ENCODE data around the gene SMIM43. TPM values are rescaled to one million over a fixed set of nuclear protein-coding genes. Genes with fewer than 3 reads are reported as not detected.

SMIM43 gene
- total and polyA plus RNA-seq, 2 of the 8 experiments (the other 6 are each of a cell fraction or from before 2014, with no cell fraction given), result 0.50 to 0.94 TPM

- no peak for TF ChIP-seq JUN (IDR thresholded peaks at IDR 0.05; ENCODE audit: low read depth, low read length)
- no peak for TF ChIP-seq ATF3 (IDR thresholded peaks at IDR 0.05; ENCODE audit: insufficient read depth, low read depth, low read length)
- no peak for TF ChIP-seq CTBP2 (IDR thresholded peaks at IDR 0.05; ENCODE audit: borderline replicate concordance, insufficient read depth, insufficient read length, low read length)
- TF ChIP-seq CHD1 (IDR thresholded peaks at IDR 0.05; ENCODE audit: low read depth, low read length), result no peak
- no peak for TF ChIP-seq SIRT6 (IDR thresholded peaks at IDR 0.05; ENCODE audit: low read length)
- TF ChIP-seq POU5F1 (IDR thresholded peaks at IDR 0.05; ENCODE audit: low read depth, low read length), result no peak
- no peak for TF ChIP-seq GABPA (IDR thresholded peaks at IDR 0.05; ENCODE audit: borderline replicate concordance, insufficient read depth, low read length)
- TF ChIP-seq CEBPB (IDR thresholded peaks at IDR 0.05; ENCODE audit: low read depth, low read length), result no peak
- no peak for TF ChIP-seq ATF2 (IDR thresholded peaks at IDR 0.05; ENCODE audit: low read length)
- no peak for TF ChIP-seq TEAD4 (IDR thresholded peaks at IDR 0.05; ENCODE audit: low read depth, low read length)
- no peak for TF ChIP-seq JUND (IDR thresholded peaks at IDR 0.05; ENCODE audit: low read length)
- no peak for TF ChIP-seq CBX8 (IDR thresholded peaks at IDR 0.05; ENCODE audit: borderline replicate concordance, low read depth, low read length)
- TF ChIP-seq SUZ12 (IDR thresholded peaks at IDR 0.05; ENCODE audit: low read length), result no peak
- TF ChIP-seq RAD21 (IDR thresholded peaks at IDR 0.05 in 1 of 2, conservative IDR thresholded peaks at IDR 0.05 in 1 of 2; ENCODE audit: low read depth in 2 of 2, low read length in 2 of 2), result no peak
- TF ChIP-seq SAP30 (IDR thresholded peaks at IDR 0.05; ENCODE audit: insufficient read depth, insufficient replicate concordance, low read length), result no peak
- TF ChIP-seq BACH1 (IDR thresholded peaks at IDR 0.05; ENCODE audit: low read length), result no peak
- no peak for TF ChIP-seq NANOG (IDR thresholded peaks at IDR 0.05; ENCODE audit: insufficient read depth, low read depth, low read length, poor library complexity, severe bottlenecking)
- no peak for TF ChIP-seq MAX (IDR thresholded peaks at IDR 0.05)
- TF ChIP-seq EGR1 (IDR thresholded peaks at IDR 0.05; ENCODE audit: borderline replicate concordance, low read depth, low read length), result no peak
- TF ChIP-seq KDM4A (IDR thresholded peaks at IDR 0.05; ENCODE audit: low read depth, low read length, severe bottlenecking), result no peak
Observed at GRCh38 chr4:121796283-121796682, 31.3 kb upstream of the SMIM43 start (continued).

Data from H1 (cell line).